ENCODE measurements around the gene EIF5.
A peak's percentile ranks its signal among the peaks of the same experiment; 100 is the strongest.

EIF5 gene

GRCh38 chr14:103372017-103372416 lies 38.0 kb downstream of the EIF5 start:
- DNase-seq (ENCODE audit: low read depth), result no peak

DNA sequence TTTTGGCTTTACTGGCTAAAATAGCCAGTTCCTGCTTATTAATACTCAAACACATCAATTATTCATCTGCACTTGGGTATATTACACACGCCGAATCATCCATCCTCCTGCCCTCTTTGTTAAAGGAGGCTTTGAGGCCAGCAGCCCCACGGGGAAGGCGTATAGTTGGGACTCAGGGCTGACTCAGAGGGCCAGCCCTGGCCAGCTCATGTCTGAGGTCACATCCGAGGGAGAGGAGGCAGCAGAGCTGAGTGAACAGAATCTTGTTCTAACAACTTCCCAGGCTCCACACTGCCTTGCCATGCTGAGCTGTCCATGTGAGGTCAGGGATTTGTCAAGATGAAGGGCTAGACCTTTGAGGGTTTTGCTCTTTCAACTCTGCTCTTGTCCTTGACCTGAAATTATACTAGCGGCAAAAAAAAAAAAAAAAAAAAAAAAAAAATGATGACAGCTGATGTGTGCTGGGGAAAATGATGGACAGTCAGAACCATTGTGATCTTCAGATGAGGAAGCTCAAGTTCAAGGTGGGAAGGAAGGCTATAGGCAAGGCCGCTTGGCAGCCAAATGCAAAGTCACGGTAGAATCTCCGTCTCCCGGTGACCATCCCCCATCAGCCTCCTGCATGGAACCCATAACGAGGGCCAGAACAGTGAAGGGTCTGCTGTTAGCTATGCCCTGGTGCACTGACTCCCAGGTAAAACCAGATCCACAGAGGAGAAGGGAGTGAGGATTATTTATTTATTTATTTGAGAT lies 38.7 kb downstream of the EIF5 start:
- no peak for DNase-seq (ENCODE audit: low read depth)

GRCh38 chr14:103374121-103374520 lies 40.1 kb downstream of the EIF5 start:
- no peak for DNase-seq (ENCODE audit: low read depth)

- no peak for DNase-seq (ENCODE audit: low read depth)
Measured at GRCh38 chr14:103377522-103378037, 43.5 kb downstream of the EIF5 start.

DNA sequence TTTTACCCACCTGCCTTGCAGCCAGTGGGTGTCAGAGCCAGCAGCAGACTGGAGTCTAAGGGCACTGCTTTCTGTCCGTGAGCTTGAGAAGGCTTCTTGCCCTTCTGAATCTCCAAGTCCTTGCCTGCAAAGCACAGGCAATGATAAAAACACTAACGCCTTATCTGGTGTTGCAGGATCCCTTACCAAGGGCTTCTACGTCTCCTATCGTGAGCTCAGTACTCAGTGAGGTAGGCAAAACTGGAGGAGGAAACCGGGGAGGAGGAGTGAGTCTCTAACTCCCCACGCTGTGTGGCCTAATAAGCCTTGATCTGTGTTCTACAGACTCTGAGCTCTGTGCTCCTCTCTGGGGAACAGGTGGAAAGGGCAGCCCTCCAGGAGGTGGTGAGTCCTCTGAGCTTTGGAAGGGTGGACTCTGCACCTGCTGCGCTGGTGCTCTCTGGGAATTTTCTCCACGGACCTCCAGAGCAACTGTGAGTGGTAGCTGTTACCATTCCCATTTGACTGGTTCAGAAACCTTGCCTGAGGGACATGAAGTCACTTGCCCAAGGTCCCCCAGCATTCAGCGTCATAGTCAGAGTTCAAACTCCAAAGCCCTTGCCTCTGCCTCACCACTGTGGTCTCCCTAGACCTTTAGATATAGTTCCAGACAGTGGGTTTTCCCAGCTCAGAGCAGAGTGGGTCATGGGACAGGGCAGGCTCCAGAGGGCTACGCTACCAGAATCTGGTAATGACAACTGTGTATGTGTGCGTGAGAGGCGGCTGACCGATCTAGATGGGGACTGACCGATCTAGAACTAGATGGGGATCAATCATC lies 44.2 kb downstream of the EIF5 start:
- DNase-seq (ENCODE audit: low read depth), result no peak

DNA sequence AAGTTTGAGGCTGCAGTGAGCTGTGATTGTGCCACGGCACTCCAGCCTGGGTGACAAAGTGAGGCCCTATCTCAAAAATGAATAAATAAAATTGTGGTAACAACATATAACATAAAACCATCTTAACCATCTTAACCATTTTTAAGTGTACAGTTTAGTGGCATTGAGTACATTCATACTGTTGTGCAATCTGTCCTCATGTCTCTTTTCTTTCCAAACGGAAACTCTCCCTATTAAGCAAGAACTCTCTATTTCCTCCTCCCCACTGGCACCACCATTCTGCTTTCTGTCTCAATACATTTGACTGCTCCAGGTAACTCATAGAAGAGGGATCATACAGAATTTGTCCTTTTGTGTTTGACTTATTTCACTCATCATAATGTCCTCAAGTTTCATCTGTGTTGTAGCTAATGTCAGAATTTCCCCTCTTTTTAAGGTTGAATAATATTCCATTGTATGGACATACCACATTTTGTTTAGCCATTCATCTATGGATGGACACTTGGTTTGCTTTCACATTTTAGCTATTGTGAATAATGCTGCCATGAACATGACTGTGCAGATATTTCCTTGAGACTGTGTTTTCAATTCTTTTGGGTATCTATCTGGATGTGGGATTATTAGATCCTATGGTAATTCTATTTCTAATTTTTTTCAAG lies 46.8 kb downstream of the EIF5 start:
- DNase-seq (ENCODE audit: low read depth), result no peak

GRCh38 chr14:103382376-103382775 lies 48.3 kb downstream of the EIF5 start:
- no peak for DNase-seq (ENCODE audit: low read depth)

GRCh38 chr14:103384450-103385151 lies 50.6 kb downstream of the EIF5 start:
- no peak for DNase-seq (ENCODE audit: low read depth)

DNA sequence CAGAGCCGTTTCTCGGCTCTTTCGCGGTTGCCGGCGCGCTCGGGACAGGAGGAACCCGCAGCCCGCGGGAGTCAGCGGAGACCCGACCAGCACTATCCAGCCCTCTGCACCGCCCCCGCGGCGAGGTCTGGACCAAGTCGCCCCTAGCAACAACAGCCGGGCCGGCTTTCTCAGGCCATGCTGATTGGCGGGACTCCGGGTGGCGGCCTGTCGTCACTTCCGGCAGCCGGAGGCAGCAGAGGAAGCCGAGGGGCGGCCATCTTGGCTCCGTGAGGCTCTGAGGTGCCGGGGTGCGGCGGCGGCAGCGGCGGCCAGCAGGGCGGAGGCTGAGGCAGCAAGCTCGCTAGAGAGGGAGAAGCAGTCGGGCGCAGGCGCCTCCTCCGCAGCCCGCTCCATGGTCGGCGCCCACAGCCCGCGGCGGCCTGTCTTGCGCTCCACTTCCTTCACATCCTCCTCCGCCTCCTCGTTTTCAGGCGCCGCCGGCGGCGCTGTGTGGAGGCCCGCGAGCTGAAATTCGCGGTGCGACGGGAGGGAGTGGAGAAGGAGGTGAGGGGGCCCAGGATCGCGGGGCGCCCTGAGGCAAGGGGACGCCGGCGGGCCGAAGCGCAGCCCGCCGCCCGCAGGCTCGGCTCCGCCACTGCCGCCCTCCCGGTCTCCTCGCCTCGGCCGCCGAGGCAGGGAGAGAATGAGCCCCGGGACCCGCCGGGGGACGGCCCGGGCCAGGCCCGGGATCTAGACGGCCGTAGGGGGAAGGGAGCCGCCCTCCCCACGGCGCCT lies 51.3 kb downstream of the EIF5 start, which contains the start of gene MARK3:
MARK3 (plus strand) TSS at position 264 of the 777 bp plus-strand sequence. CDS start 615 bp downstream, outside the sequence.
- DNase-seq (ENCODE audit: low read depth), result peak; percentile 93

DNA sequence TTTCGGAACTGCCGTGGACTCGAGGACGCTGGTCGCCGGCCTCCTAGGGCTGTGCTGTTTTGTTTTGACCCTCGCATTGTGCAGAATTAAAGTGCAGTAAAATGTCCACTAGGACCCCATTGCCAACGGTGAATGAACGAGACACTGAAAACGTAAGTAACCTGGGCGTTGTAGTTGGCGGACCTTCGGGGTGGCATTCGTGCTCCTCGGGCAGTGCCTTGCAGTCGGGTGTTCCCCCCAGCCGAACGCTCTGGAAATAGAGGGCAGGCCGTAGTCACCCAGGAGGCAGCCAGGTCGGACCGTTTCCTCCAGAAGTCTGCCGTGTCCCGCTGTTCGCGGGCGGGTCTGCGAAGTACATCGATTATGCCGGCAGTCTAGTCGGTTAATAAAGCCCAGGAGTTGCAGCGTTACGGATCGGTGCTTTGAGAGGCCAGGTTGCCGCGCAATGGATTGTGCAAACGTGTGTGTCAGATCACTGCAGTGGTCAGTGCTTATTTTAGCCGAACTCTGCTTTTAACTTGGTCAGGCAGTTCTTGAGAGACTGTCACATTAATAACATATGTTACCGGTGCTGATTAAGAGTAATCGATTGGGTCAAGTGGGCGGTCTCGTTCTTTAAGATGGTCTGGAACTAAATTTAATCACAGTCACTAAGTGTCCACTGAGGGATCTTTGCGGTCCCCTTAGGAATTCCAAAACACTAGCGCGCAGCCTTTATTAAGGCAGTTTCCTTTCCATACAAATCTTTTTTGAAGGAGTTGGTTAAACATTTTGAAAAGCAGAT lies 52.1 kb downstream of the EIF5 start:
- peak; percentile 11 for DNase-seq (ENCODE audit: low read depth)

DNA sequence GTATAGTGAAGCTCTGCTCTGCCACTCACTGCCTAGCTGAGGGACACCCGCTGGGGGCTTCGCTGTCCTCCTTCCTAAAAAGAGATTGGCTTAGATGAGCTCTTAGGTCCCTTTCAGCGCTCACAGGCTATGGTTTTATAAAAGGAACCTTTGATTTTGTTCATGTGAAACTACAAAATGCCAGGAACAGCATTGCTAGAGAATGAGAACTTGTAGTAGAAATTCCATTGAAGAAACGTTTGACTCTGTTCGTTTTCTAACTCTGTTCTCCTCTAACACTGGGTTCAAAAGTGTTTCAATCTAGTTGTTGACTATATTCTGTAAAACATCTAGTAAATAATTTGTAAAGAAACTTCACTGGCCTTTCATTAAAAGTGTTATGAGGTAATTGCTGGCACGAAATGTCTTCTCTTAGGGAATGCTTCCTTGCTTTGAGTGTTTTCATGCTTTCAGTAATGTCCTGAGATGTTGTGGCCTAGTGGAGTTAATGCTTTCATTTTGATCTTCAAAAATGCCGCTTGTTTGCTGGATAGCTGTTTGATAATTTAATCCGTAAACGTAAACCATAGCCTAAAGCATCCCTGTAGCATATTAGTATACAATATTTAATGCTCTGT lies 52.8 kb downstream of the EIF5 start:
- no peak for DNase-seq (ENCODE audit: low read depth)

- DNase-seq (ENCODE audit: low read depth), result no peak
Measured at GRCh38 chr14:103388664-103389063, 54.6 kb downstream of the EIF5 start.

- DNase-seq (ENCODE audit: low read depth), result no peak
Measured at GRCh38 chr14:103390605-103391004, 56.6 kb downstream of the EIF5 start.

GRCh38 chr14:103391048-103391447 lies 57.0 kb downstream of the EIF5 start:
- peak; percentile 20 for DNase-seq (ENCODE audit: low read depth)

GRCh38 chr14:103392106-103392505 lies 58.1 kb downstream of the EIF5 start:
- DNase-seq (ENCODE audit: low read depth), result no peak

GRCh38 chr14:103392572-103392971 lies 58.5 kb downstream of the EIF5 start:
- DNase-seq (ENCODE audit: low read depth), result no peak

DNA sequence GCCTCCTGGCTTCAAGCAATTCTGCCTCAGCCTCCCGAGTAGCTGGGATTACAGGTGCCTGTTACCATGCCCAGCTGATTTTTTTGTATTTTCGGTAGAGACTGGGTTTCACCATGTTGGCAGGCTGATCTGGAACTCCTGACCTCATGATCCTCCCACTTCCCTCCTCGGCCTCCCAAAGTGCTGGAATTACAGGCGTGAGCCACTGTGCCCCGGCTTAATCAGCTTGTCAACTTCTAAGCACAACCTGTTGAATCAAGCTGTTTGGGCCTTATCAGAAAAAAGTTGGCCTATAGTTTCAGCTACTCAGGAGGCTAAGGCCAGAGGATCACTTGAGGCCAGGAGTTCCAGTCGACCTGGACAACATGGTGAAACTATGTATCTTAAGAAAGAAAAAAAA lies 59.0 kb downstream of the EIF5 start:
- DNase-seq (ENCODE audit: low read depth), result no peak

- no peak for DNase-seq (ENCODE audit: low read depth)
Measured at GRCh38 chr14:103393676-103394626, 59.9 kb downstream of the EIF5 start.
